Gastrocnemius medialis (tissue), 4 donors: Measurements from ENCODE around the gene CXCL8.

ENCODE experiments used
- POLR2A ChIP-seq, 2 donors: fragments of 450-650 bp; IDR thresholded peaks; one replicate each; pipeline ENCODE4 v1.6.1; 2017; ENCODE audit warnings: antibody characterized with exemption in 2 of 2, mild to moderate bottlenecking in 2 of 2, moderate library complexity in 2 of 2
- TF ChIP-seq, protein P1 (sequence below), 5 experiments: fragments of 450-650 bp in 3 of 5; fragments of 200-600 bp in 2 of 5; sonication (generic) in 2 of 5; IDR thresholded peaks in 4 of 5; conservative IDR thresholded peaks in 1 of 5; 1 replicate in 4 of 5; 2 replicates in 1 of 5; pipeline ENCODE4 v1.5.1; 2016 to 2019; ENCODE audit warnings: antibody characterized with exemption in 5 of 5, mild to moderate bottlenecking in 3 of 5, moderate library complexity in 3 of 5

DNA sequence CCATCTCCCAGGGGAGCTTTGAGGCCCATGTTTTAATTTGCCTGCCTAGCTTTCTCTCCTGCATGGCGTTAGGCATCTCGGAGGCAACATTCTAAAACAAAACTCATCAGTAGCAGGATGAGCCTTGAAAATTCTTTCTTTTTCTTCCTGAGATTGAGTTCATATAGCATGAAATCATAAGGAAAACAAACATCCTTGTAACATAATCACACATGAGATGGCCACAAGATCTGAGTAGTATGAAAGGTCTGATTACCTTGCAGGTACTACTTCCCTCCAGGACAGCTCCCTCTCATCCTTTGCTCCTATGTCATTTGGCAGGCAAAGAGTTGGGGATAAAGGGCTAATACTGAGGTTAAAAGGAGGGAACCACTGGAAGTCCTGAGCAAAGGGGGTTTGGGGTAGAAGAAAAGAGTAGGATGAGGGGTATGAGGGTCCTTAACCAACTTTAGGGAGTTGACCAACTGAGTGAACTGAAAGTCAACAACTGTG is 37.5 kb upstream of the CXCL8 start:
- TF ChIP-seq, protein P1, sequence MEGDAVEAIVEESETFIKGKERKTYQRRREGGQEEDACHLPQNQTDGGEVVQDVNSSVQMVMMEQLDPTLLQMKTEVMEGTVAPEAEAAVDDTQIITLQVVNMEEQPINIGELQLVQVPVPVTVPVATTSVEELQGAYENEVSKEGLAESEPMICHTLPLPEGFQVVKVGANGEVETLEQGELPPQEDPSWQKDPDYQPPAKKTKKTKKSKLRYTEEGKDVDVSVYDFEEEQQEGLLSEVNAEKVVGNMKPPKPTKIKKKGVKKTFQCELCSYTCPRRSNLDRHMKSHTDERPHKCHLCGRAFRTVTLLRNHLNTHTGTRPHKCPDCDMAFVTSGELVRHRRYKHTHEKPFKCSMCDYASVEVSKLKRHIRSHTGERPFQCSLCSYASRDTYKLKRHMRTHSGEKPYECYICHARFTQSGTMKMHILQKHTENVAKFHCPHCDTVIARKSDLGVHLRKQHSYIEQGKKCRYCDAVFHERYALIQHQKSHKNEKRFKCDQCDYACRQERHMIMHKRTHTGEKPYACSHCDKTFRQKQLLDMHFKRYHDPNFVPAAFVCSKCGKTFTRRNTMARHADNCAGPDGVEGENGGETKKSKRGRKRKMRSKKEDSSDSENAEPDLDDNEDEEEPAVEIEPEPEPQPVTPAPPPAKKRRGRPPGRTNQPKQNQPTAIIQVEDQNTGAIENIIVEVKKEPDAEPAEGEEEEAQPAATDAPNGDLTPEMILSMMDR (IDR thresholded peaks at IDR 0.05 in 4 of 5, conservative IDR thresholded peaks at IDR 0.05 in 1 of 5) = no peak
- no peak for TF ChIP-seq POLR2A (IDR thresholded peaks at IDR 0.05)
